Glutamatergic neuron (in vitro differentiated cells): ENCODE data around the gene LDLRAD4. TPM values are rescaled to one million over a fixed set of nuclear protein-coding genes. Genes with fewer than 3 reads are reported as not detected.

Source experiments
- DNase-seq: peaks from one replicate; pipeline ENCODE4 v3.0.0; 2022
- H3K27ac Mint-ChIP-seq: one replicate; pipeline ENCODE4 v1.8.0; 2020; ENCODE audit warnings: mild to moderate bottlenecking, mixed read lengths, inconsistent platforms; ENCODE audit not compliant: unreplicated experiment
- H3K27me3 Mint-ChIP-seq: one replicate; pipeline ENCODE4 v1.8.0; 2020; ENCODE audit warnings: mild to moderate bottlenecking, moderate library complexity, mixed read lengths, inconsistent platforms; ENCODE audit not compliant: unreplicated experiment
- H3K36me3 Mint-ChIP-seq: one replicate; pipeline ENCODE4 v1.8.0; 2020; ENCODE audit warnings: mild to moderate bottlenecking, mixed read lengths, inconsistent platforms; ENCODE audit not compliant: unreplicated experiment
- H3K4me1 Mint-ChIP-seq: one replicate; pipeline ENCODE4 v1.8.0; 2020; ENCODE audit warnings: mild to moderate bottlenecking, low read depth, mixed read lengths, inconsistent platforms; ENCODE audit not compliant: unreplicated experiment
- H3K4me3 Mint-ChIP-seq: one replicate; pipeline ENCODE4 v1.8.0; 2020; ENCODE audit warnings: mild to moderate bottlenecking, mixed read lengths, inconsistent platforms; ENCODE audit not compliant: unreplicated experiment
- H3K9me3 Mint-ChIP-seq: one replicate; pipeline ENCODE4 v1.8.0; 2020; ENCODE audit warnings: mild to moderate bottlenecking, moderate library complexity, mixed read lengths, inconsistent platforms; ENCODE audit not compliant: unreplicated experiment
- total RNA-seq: library from RNA; stranded (reverse); fragmentation: NEBNext Ultra II Directional; extraction: Animal tissue kit (Norgen Biotek cat#: 25700); gene quantifications from one replicate; pipeline ENCODE4 v1.2.1, GENCODE V29; 2021; ENCODE audit not compliant: unreplicated experiment
- TF ChIP-seq, protein P1 (sequence below): fragments of 200-600 bp; sonication (generic); IDR thresholded peaks from one replicate; pipeline ENCODE4 v1.5.0; 2021; ENCODE audit not compliant: partially characterized antibody, unreplicated experiment

LDLRAD4 gene
- total RNA-seq, 1 donor from 2014 or later, result 0.29 TPM

- H3K27ac Mint-ChIP-seq, result no peak overlapping the region
- TF ChIP-seq, protein P1, sequence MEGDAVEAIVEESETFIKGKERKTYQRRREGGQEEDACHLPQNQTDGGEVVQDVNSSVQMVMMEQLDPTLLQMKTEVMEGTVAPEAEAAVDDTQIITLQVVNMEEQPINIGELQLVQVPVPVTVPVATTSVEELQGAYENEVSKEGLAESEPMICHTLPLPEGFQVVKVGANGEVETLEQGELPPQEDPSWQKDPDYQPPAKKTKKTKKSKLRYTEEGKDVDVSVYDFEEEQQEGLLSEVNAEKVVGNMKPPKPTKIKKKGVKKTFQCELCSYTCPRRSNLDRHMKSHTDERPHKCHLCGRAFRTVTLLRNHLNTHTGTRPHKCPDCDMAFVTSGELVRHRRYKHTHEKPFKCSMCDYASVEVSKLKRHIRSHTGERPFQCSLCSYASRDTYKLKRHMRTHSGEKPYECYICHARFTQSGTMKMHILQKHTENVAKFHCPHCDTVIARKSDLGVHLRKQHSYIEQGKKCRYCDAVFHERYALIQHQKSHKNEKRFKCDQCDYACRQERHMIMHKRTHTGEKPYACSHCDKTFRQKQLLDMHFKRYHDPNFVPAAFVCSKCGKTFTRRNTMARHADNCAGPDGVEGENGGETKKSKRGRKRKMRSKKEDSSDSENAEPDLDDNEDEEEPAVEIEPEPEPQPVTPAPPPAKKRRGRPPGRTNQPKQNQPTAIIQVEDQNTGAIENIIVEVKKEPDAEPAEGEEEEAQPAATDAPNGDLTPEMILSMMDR, result no peak
- no peaks in the 10 kb centered on the region for H3K4me1 Mint-ChIP-seq
- peaks cover 4% of the 10 kb centered on the region for H3K9me3 Mint-ChIP-seq
- H3K4me3 Mint-ChIP-seq, result no peak overlapping the region
- H3K27me3 Mint-ChIP-seq, result peaks cover 2% of the 10 kb centered on the region
- peaks cover 20% of the 10 kb centered on the region for H3K36me3 Mint-ChIP-seq
- no peak for DNase-seq
Measured at GRCh38 chr18:13313006-13313686, 94.6 kb downstream of the LDLRAD4 start.

- H3K36me3 Mint-ChIP-seq, result peaks cover 20% of the 10 kb centered on the region
- H3K27ac Mint-ChIP-seq, result no peak overlapping the region
- DNase-seq, result no peak
- TF ChIP-seq, protein P1, result no peak
- no peaks in the 10 kb centered on the region for H3K4me1 Mint-ChIP-seq
- peaks cover 7% of the 10 kb centered on the region for H3K9me3 Mint-ChIP-seq
- H3K4me3 Mint-ChIP-seq, result no peak overlapping the region
- peaks cover 2% of the 10 kb centered on the region for H3K27me3 Mint-ChIP-seq
Measured at GRCh38 chr18:13315000-13315399, 96.4 kb downstream of the LDLRAD4 start.

DNA sequence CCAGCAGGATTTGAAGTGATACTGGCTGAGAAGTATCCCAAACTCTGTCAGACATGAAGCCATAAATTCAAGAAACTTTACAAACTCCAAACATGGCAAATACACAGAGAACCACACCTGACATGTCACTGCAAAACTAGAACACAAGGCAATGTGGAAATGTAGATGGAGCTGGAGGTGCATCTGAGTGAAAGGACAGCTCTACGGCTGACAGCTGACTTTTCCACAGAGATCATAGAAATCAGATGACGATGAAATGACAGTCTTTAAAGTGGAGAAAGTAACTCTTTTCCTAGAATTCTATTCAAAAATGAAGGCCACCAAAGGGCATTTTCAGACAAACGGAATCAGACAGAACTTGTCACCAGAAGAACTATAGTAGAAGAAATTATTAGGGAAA is 97.5 kb downstream of the LDLRAD4 start:
- H3K9me3 Mint-ChIP-seq, result peaks cover 7% of the 10 kb centered on the region
- no peak overlapping the region for H3K4me3 Mint-ChIP-seq
- H3K27me3 Mint-ChIP-seq, result peaks cover 2% of the 10 kb centered on the region
- H3K27ac Mint-ChIP-seq, result no peak overlapping the region
- no peaks in the 10 kb centered on the region for H3K4me1 Mint-ChIP-seq
- TF ChIP-seq, protein P1, result no peak
- H3K36me3 Mint-ChIP-seq, result peaks cover 15% of the 10 kb centered on the region
- DNase-seq, result no peak

DNA sequence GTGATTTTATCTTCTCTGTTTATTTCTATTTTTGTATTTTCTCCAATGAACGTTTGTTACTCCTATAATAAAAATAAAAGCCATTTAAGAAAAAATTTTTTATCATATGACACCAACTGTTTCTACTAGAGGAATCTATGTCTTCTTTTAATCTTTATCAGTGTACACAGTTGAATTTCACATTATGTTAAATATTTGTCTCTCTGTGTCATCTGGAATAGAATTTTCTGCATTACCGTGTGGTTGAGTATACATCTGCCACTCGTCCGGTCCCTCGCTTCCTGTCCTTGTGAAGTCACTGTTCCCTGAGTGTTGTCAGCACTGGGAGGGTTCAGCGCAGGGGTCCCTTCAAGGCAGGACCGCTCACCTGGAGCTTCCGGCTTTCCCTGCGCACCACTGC is 99.2 kb downstream of the LDLRAD4 start:
- Mint-ChIP-seq H3K27me3 (peaks cover 2% of the 10 kb centered on the region), H3K27ac (no peak overlapping the region), H3K36me3 (peaks cover 15% of the 10 kb centered on the region)

More for the DNA sequence above, 99.2 kb downstream of the LDLRAD4 start:
- Mint-ChIP-seq H3K9me3 (peaks cover 7% of the 10 kb centered on the region), H3K4me1 (no peaks in the 10 kb centered on the region), H3K4me3 (no peak overlapping the region)
- DNase-seq, result no peak
- TF ChIP-seq, protein P1, result no peak
